Measurements from ENCODE around the gene ITSN2.

The ITSN2 gene

DNA sequence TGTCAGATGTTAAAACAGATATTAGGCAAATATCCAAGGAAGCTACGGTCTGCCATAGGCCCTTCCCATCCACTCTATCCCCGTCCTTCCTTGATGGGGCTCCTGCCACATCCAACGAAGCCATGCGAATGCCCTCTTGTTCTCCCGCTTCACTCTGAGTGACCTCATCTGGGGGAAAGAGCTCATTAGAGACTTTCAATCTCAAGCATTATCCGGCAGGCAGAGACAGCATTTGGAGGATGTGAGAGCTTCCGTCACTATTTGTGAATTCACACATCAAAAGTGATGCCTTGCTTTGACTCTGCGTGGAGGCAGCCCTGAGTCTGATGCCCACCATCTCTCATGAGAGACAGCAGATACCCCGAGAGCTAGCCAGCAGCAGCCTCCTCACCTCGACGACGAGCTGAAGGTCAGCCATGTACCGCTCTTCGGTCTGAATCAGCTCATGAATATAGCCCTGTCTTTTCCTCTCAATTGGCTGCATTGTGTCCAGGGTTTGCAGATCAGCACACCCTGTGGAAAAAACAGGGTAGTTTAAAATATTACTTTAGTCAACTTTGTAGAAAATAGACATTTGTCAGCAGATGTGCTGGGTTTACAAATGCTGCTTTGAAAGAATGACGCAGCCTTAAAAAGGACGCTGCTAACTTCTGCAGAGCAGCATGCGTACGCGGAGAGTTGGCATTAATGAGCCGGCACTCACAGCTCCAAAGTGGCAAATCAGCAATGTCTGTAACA is 139.6 kb downstream of the ITSN2 start:
- H3K4me3 ChIP-seq = no peak overlapping the region
- TF ChIP-seq, protein P1, sequence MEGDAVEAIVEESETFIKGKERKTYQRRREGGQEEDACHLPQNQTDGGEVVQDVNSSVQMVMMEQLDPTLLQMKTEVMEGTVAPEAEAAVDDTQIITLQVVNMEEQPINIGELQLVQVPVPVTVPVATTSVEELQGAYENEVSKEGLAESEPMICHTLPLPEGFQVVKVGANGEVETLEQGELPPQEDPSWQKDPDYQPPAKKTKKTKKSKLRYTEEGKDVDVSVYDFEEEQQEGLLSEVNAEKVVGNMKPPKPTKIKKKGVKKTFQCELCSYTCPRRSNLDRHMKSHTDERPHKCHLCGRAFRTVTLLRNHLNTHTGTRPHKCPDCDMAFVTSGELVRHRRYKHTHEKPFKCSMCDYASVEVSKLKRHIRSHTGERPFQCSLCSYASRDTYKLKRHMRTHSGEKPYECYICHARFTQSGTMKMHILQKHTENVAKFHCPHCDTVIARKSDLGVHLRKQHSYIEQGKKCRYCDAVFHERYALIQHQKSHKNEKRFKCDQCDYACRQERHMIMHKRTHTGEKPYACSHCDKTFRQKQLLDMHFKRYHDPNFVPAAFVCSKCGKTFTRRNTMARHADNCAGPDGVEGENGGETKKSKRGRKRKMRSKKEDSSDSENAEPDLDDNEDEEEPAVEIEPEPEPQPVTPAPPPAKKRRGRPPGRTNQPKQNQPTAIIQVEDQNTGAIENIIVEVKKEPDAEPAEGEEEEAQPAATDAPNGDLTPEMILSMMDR (IDR thresholded peaks at IDR 0.05) = no peak
- no peak overlapping the region for H3K27ac ChIP-seq
- no peak for DNase-seq (ENCODE audit: low spot score)

- H3K4me3 ChIP-seq = no peak overlapping the region
- H3K27ac ChIP-seq = no peak overlapping the region
- no peak for DNase-seq (ENCODE audit: low spot score)
- TF ChIP-seq, protein P1 (IDR thresholded peaks at IDR 0.05) = no peak
Observed at GRCh38 chr2:24214880-24215279, 145.5 kb downstream of the ITSN2 start.

DNA sequence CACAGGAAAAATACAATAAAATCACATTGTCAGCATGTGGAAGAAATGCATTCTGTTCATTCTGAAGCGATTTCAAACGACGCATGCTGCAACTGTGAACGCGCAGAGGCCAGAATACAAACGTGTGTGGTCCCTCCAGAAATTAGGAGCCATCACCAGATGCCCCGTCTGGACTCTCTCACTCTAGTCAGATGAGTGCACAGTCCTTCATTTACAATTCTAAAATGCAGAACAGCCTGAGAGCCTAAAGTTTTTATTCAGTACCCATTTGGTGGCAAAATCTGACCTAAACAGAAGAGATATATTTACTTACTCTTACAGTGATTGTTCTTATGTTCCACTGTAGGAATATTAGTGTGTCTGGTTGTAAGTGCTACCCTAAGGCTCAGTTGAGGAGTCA is 148.9 kb downstream of the ITSN2 start:
- DNase-seq (ENCODE audit: low spot score) = no peak
- TF ChIP-seq, protein P1 (IDR thresholded peaks at IDR 0.05) = no peak

GRCh38 chr2:24210723-24211122 is 149.6 kb downstream of the ITSN2 start:
- no peak for DNase-seq (ENCODE audit: low spot score)
- TF ChIP-seq, protein P1 (IDR thresholded peaks at IDR 0.05) = no peak
- H3K4me3 ChIP-seq = no peak overlapping the region
- no peak overlapping the region for H3K27ac ChIP-seq

More for the DNA sequence above, 148.9 kb downstream of the ITSN2 start:
- Histone ChIP-seq H3K27ac (no peak overlapping the region), H3K4me3 (no peak overlapping the region)

- no peak overlapping the region for H3K27ac ChIP-seq
- H3K4me3 ChIP-seq = no peak overlapping the region
- no peak for DNase-seq (ENCODE audit: low spot score)
- TF ChIP-seq, protein P1 (IDR thresholded peaks at IDR 0.05) = no peak
Observed at GRCh38 chr2:24210106-24210455, 150.3 kb downstream of the ITSN2 start.

GRCh38 chr2:24209389-24210105 is 150.8 kb downstream of the ITSN2 start:
- no peak for DNase-seq (ENCODE audit: low spot score)
- Histone ChIP-seq H3K4me3 (no peak overlapping the region), H3K27ac (no peak overlapping the region)
- TF ChIP-seq, protein P1 (IDR thresholded peaks at IDR 0.05) = no peak

- Histone ChIP-seq H3K4me3 (no peak overlapping the region), H3K27ac (no peak overlapping the region)
- DNase-seq (ENCODE audit: low spot score) = no peak
- TF ChIP-seq, protein P1 (IDR thresholded peaks at IDR 0.05) = no peak
Observed at GRCh38 chr2:24208490-24208889, 151.8 kb downstream of the ITSN2 start.
